Activated gamma-delta T cell (primary cell): ENCODE data around the gene AHRR.

Source experiments
- DNase-seq: peaks from one replicate; lab custom pipeline; 2025; lab: John Stamatoyannopoulos, UW

Gene AHRR

GRCh38 chr5:346229-346935 is 24.9 kb downstream of the AHRR start:
- no peak for DNase-seq

- DNase-seq: no peak
These were observed 26.3 kb downstream of the AHRR start for GRCh38 chr5:347712-348284.

- no peak for DNase-seq
These were observed 27.2 kb downstream of the AHRR start for GRCh38 chr5:348726-349125.

GRCh38 chr5:350355-350754 is 28.8 kb downstream of the AHRR start:
- DNase-seq: no peak

- DNase-seq: no peak
These were observed 29.8 kb downstream of the AHRR start for GRCh38 chr5:351084-351920.

- no peak for DNase-seq
These were observed 30.4 kb downstream of the AHRR start for GRCh38 chr5:351921-352245.

- DNase-seq: no peak
These were observed 31.4 kb downstream of the AHRR start for GRCh38 chr5:352639-353611.

GRCh38 chr5:353612-354580 is 32.4 kb downstream of the AHRR start:
- no peak for DNase-seq

GRCh38 chr5:354581-355378 is 33.3 kb downstream of the AHRR start:
- DNase-seq: no peak

GRCh38 chr5:355379-355935 is 33.9 kb downstream of the AHRR start:
- DNase-seq: no peak

- DNase-seq: no peak
These were observed 34.4 kb downstream of the AHRR start for GRCh38 chr5:355958-356357.

GRCh38 chr5:359301-359897 is 37.9 kb downstream of the AHRR start:
- no peak for DNase-seq

- DNase-seq: no peak
These were observed 38.9 kb downstream of the AHRR start for GRCh38 chr5:360257-361027.

- DNase-seq: no peak
These were observed 40.7 kb downstream of the AHRR start for GRCh38 chr5:362189-362588.

GRCh38 chr5:362978-363765 is 41.7 kb downstream of the AHRR start:
- DNase-seq: no peak

- no peak for DNase-seq
These were observed 43.0 kb downstream of the AHRR start for GRCh38 chr5:364497-364896.

- no peak for DNase-seq
These were observed 45.2 kb downstream of the AHRR start for GRCh38 chr5:366541-367357.
